ENCODE data around the gene GDI2.

DNA sequence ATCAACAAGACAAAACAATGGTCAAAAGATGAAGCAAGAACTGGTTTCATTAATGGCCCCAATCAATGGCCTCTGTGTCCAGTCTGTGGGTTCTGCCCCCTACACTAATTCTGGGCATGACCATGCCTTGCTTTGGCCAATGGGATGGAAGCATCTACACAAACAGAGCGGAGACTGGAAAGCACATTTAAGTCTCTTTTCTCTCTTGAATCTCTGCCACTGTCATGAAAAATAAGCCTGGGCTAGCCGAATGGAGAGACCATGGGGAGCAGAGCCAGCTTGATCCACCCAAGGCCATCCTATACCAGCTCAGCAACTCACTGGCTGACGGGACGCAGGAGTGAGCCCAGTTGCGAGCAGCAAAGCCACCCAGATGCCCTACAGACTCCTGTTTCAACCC is 45.6 kb upstream of the GDI2 start:
- TF ChIP-seq, protein P1, sequence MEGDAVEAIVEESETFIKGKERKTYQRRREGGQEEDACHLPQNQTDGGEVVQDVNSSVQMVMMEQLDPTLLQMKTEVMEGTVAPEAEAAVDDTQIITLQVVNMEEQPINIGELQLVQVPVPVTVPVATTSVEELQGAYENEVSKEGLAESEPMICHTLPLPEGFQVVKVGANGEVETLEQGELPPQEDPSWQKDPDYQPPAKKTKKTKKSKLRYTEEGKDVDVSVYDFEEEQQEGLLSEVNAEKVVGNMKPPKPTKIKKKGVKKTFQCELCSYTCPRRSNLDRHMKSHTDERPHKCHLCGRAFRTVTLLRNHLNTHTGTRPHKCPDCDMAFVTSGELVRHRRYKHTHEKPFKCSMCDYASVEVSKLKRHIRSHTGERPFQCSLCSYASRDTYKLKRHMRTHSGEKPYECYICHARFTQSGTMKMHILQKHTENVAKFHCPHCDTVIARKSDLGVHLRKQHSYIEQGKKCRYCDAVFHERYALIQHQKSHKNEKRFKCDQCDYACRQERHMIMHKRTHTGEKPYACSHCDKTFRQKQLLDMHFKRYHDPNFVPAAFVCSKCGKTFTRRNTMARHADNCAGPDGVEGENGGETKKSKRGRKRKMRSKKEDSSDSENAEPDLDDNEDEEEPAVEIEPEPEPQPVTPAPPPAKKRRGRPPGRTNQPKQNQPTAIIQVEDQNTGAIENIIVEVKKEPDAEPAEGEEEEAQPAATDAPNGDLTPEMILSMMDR (conservative IDR thresholded peaks at IDR 0.05; ENCODE audit: low read length), result no peak
- no peak for TF ChIP-seq EZH2phosphoT487 (IDR thresholded peaks at IDR 0.05; ENCODE audit: borderline replicate concordance, low read depth, low read length)

All from OCI-LY7 (cell line).